ENCODE results near the gene SMAD7. TPM values are rescaled to one million over a fixed set of nuclear protein-coding genes. Genes with fewer than 3 reads are reported as not detected.

Gene SMAD7
- total and polyA plus RNA-seq, 4 donors = 11.8 to 58.8 (median 35.8) TPM

DNA sequence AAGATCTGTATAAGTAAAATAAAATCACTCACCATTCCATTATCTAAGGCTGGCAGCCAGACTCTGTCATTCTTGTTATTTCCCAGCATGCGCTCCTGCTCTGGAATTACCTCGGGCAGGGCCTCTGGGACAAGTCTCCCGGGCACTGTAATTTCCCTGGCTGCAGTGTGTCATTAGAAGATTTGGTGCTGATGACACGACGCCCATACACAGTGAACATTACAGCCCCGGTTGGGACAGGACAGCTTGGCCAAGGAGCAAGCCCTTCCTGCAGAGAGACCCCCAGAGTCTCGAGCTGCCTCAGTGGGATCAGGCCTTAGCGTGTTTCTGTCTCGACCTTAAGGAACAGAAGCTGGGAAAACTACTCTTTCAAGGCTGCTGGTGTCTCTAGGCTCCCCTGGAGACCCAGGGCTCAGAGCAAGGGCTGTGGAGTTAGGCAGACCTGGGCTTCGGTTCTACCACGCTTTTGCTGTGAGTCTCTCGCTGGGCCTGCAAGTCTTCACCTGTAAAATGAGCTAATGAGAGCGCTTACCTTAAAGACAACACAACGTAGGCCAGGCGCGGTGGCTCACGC, 39.7 kb downstream of the SMAD7 start:
- H3K4me3 ChIP-seq = no peak overlapping the region
- TF ChIP-seq, protein P1, sequence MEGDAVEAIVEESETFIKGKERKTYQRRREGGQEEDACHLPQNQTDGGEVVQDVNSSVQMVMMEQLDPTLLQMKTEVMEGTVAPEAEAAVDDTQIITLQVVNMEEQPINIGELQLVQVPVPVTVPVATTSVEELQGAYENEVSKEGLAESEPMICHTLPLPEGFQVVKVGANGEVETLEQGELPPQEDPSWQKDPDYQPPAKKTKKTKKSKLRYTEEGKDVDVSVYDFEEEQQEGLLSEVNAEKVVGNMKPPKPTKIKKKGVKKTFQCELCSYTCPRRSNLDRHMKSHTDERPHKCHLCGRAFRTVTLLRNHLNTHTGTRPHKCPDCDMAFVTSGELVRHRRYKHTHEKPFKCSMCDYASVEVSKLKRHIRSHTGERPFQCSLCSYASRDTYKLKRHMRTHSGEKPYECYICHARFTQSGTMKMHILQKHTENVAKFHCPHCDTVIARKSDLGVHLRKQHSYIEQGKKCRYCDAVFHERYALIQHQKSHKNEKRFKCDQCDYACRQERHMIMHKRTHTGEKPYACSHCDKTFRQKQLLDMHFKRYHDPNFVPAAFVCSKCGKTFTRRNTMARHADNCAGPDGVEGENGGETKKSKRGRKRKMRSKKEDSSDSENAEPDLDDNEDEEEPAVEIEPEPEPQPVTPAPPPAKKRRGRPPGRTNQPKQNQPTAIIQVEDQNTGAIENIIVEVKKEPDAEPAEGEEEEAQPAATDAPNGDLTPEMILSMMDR (IDR thresholded peaks at IDR 0.05; ENCODE audit: control extremely low read depth, extremely low read depth) = no peak

DNA sequence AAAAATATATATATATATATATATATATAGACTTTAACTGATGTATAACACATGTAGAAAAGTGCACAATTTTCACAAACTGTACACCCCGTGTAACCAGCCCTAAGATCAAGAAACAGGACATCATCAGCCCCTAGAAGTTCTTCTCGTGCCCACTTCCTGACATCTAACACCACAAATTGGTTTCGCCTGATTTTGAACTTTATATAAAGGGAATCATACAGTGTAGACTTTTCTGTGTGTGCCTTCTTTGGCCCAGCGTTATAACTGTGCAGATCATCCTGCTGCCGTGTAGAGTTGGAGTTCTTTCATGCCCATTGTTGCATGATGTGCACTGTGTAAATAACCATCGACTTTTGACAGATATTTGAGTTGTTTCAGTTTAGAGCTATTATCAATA, 41.0 kb downstream of the SMAD7 start:
- Histone ChIP-seq H3K27me3 (ENCODE audit: control insufficient read depth in 3 of 3, insufficient read depth in 3 of 3, low read length in 2 of 3) (no peaks in the 10 kb centered on the region), H3K9ac (ENCODE audit: insufficient read depth in 1 of 2, low read length in 2 of 2) (no peak overlapping the region), H3K36me3 (ENCODE audit: control insufficient read depth in 4 of 4, insufficient read depth in 4 of 4, low read length in 4 of 4) (no peaks in the 10 kb centered on the region), H3K27ac (ENCODE audit: low read depth in 1 of 2, low read length in 1 of 2) (no peak overlapping the region), H3K9me3 (ENCODE audit: control insufficient read depth in 4 of 4, insufficient read depth in 3 of 4, low read length in 3 of 4) (peaks cover 0 to 10% (median 2%) of the 10 kb centered on the region in 4 donors), H3K4me3 (no peak overlapping the region), H3K4me1 (ENCODE audit: control insufficient read depth in 5 of 5, insufficient read depth in 5 of 5, low read length in 5 of 5) (peaks cover 0 to 10% (median 6%) of the 10 kb centered on the region in 5 donors)
- TF ChIP-seq, protein P1 (IDR thresholded peaks at IDR 0.05; ENCODE audit: control extremely low read depth, extremely low read depth) = no peak
- ATAC-seq (ENCODE audit: insufficient read depth, low FRiP score) = no peak
- DNase-seq = no peak
- WGBS, 2 donors = 75 to 77% methylated on average over 6 of the region's 6 CpGs

More for the DNA sequence above, 39.7 kb downstream of the SMAD7 start:
- H3K4me1 ChIP-seq (ENCODE audit: control insufficient read depth in 5 of 5, insufficient read depth in 5 of 5, low read length in 5 of 5) = peaks cover 0 to 23% (median 19%) of the 10 kb centered on the region in 5 donors
- H3K9ac ChIP-seq (ENCODE audit: insufficient read depth in 1 of 2, low read length in 2 of 2) = no peak overlapping the region
- WGBS, 2 donors = 96% methylated on average over 17 of the region's 17 CpGs
- no peaks in the 10 kb centered on the region for H3K27me3 ChIP-seq (ENCODE audit: control insufficient read depth in 3 of 3, insufficient read depth in 3 of 3, low read length in 2 of 3)
- DNase-seq (no peak), ATAC-seq (ENCODE audit: insufficient read depth, low FRiP score) (no peak)
- no peaks in the 10 kb centered on the region for H3K36me3 ChIP-seq (ENCODE audit: control insufficient read depth in 4 of 4, insufficient read depth in 4 of 4, low read length in 4 of 4)
- no peak overlapping the region for H3K27ac ChIP-seq (ENCODE audit: low read depth in 1 of 2, low read length in 1 of 2)
- H3K9me3 ChIP-seq (ENCODE audit: control insufficient read depth in 4 of 4, insufficient read depth in 3 of 4, low read length in 3 of 4) = no peaks in the 10 kb centered on the region

DNA sequence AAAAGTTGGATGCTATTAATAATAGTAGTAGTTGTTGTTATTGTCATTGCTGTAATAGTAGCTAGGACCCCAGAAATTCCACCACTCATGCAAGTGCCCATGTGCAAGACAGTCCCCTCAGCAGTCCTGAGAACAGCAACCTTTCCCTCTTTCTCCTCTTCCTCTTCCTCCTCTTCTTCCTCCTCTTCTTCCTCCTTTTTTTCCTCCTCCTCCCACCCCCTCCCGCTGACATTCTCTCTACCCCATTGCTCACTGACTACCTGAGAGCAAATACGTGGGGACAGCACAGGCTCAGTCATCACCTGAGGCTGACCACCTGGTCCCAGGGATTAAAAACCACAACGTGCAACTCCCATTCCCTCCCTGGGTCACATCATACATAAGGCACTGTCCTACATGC, 41.8 kb downstream of the SMAD7 start:
- no peak overlapping the region for H3K4me3 ChIP-seq
- no peak for ATAC-seq (ENCODE audit: insufficient read depth, low FRiP score)
- no peak for DNase-seq
- H3K4me1 ChIP-seq (ENCODE audit: control insufficient read depth in 5 of 5, insufficient read depth in 5 of 5, low read length in 5 of 5) = peaks cover 0 to 2% (median 0%) of the 10 kb centered on the region in 5 donors
- TF ChIP-seq, protein P1 (IDR thresholded peaks at IDR 0.05; ENCODE audit: control extremely low read depth, extremely low read depth) = no peak
- H3K27me3 ChIP-seq (ENCODE audit: control insufficient read depth in 3 of 3, insufficient read depth in 3 of 3, low read length in 2 of 3) = no peaks in the 10 kb centered on the region
- H3K9ac ChIP-seq (ENCODE audit: insufficient read depth in 1 of 2, low read length in 2 of 2) = no peak overlapping the region
- 79 to 85% methylated on average over 3 of the region's 3 CpGs for WGBS, 2 donors
- peaks cover 0 to 14% (median 2%) of the 10 kb centered on the region in 4 donors for H3K9me3 ChIP-seq (ENCODE audit: control insufficient read depth in 4 of 4, insufficient read depth in 3 of 4, low read length in 3 of 4)
- no peak overlapping the region for H3K27ac ChIP-seq (ENCODE audit: low read depth in 1 of 2, low read length in 1 of 2)
- H3K36me3 ChIP-seq (ENCODE audit: control insufficient read depth in 4 of 4, insufficient read depth in 4 of 4, low read length in 4 of 4) = no peaks in the 10 kb centered on the region

DNA sequence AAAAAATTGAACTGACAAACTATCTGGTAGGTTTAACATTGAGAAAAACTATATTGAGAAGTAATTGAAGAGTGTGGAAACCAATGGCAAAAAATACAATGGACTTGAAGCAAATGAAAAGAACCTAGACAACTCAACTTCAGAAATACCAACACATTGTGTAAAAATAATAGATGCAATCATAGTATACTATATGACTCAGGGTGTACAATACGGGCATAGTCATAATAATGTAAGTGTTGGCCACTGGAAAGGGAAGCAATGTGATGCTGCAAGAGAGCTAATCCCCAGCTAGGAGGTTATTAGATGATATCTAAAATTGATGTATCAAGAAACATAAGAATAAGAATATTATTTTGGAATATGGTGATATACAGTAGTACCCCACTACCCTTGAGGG, 45.3 kb downstream of the SMAD7 start:
- DNase-seq = no peak
- 85 to 97% methylated on average over 1 of the region's 1 CpG for WGBS, 2 donors
- peaks cover 0 to 14% (median 2%) of the 10 kb centered on the region in 4 donors for H3K9me3 ChIP-seq (ENCODE audit: control insufficient read depth in 4 of 4, insufficient read depth in 3 of 4, low read length in 3 of 4)
- H3K9ac ChIP-seq (ENCODE audit: insufficient read depth in 1 of 2, low read length in 2 of 2) = no peak overlapping the region
- H3K4me3 ChIP-seq = no peak overlapping the region
- TF ChIP-seq, protein P1 (IDR thresholded peaks at IDR 0.05; ENCODE audit: control extremely low read depth, extremely low read depth) = no peak
- peaks cover 8 to 19% (median 12%) of the 10 kb centered on the region in 5 donors for H3K4me1 ChIP-seq (ENCODE audit: control insufficient read depth in 5 of 5, insufficient read depth in 5 of 5, low read length in 5 of 5)
- no peak for ATAC-seq (ENCODE audit: insufficient read depth, low FRiP score)
- no peaks in the 10 kb centered on the region for H3K27me3 ChIP-seq (ENCODE audit: control insufficient read depth in 3 of 3, insufficient read depth in 3 of 3, low read length in 2 of 3)
- H3K36me3 ChIP-seq (ENCODE audit: control insufficient read depth in 4 of 4, insufficient read depth in 4 of 4, low read length in 4 of 4) = no peaks in the 10 kb centered on the region
- no peak overlapping the region for H3K27ac ChIP-seq (ENCODE audit: low read depth in 1 of 2, low read length in 1 of 2)

All from lung (tissue), 12 donors.